ENCODE measurements around the gene ZNF423. TPM values are rescaled to one million over a fixed set of nuclear protein-coding genes. Genes with fewer than 3 reads are reported as not detected.

ZNF423 gene
- total RNA-seq, 2 donors from 2014 or later, result 4.7 to 7.3 TPM

- Histone ChIP-seq H3K27me3 (no peaks in the 10 kb centered on the region), H3K36me3 (no peaks in the 10 kb centered on the region), H3K4me3 (no peak overlapping the region), H3K4me1 (no peaks in the 10 kb centered on the region), H3K9ac (ENCODE audit: low read depth in 2 of 2, low read length in 2 of 2) (no peak overlapping the region), H3K27ac (no peak overlapping the region), H3K9me3 (no peaks in the 10 kb centered on the region)
- no peak for DNase-seq
- TF ChIP-seq CTCF (IDR thresholded peaks at IDR 0.05), result no peak
- intact Hi-C loops (cut with DNase I), result no loop called here
Measured at GRCh38 chr16:49635009-49635350, 220.9 kb downstream of the ZNF423 start.

- Histone ChIP-seq H3K9me3 (no peaks in the 10 kb centered on the region), H3K27me3 (no peaks in the 10 kb centered on the region), H3K9ac (ENCODE audit: low read depth in 2 of 2, low read length in 2 of 2) (no peak overlapping the region), H3K4me1 (no peaks in the 10 kb centered on the region), H3K36me3 (no peaks in the 10 kb centered on the region), H3K4me3 (no peak overlapping the region), H3K27ac (no peak overlapping the region)
- intact Hi-C loops (cut with DNase I), result no loop called here
- TF ChIP-seq CTCF (IDR thresholded peaks at IDR 0.05), result no peak
- no peak for DNase-seq
Measured at GRCh38 chr16:49634235-49635008, 221.5 kb downstream of the ZNF423 start.

- no peak overlapping the region for H3K9ac ChIP-seq (ENCODE audit: low read depth in 2 of 2, low read length in 2 of 2)
- no peak overlapping the region for H3K27ac ChIP-seq
- no peaks in the 10 kb centered on the region for H3K9me3 ChIP-seq
- H3K27me3 ChIP-seq, result no peaks in the 10 kb centered on the region
- TF ChIP-seq CTCF (IDR thresholded peaks at IDR 0.05), result no peak
- DNase-seq, result no peak
- H3K4me3 ChIP-seq, result no peak overlapping the region
- H3K36me3 ChIP-seq, result no peaks in the 10 kb centered on the region
- intact Hi-C loops (cut with DNase I), result no loop called here
- H3K4me1 ChIP-seq, result no peaks in the 10 kb centered on the region
Measured at GRCh38 chr16:49632795-49633184, 223.1 kb downstream of the ZNF423 start.

- Histone ChIP-seq H3K9ac (ENCODE audit: low read depth in 2 of 2, low read length in 2 of 2) (no peak overlapping the region), H3K4me3 (no peak overlapping the region), H3K36me3 (no peaks in the 10 kb centered on the region), H3K27ac (no peak overlapping the region), H3K4me1 (no peaks in the 10 kb centered on the region), H3K27me3 (no peaks in the 10 kb centered on the region), H3K9me3 (no peaks in the 10 kb centered on the region)
- TF ChIP-seq CTCF (IDR thresholded peaks at IDR 0.05), result no peak
- intact Hi-C loops (cut with DNase I), result no loop called here
- DNase-seq, result no peak
Measured at GRCh38 chr16:49632086-49632794, 223.7 kb downstream of the ZNF423 start.

GRCh38 chr16:49631187-49632041 lies 224.5 kb downstream of the ZNF423 start:
- Histone ChIP-seq H3K27me3 (no peaks in the 10 kb centered on the region), H3K9me3 (no peaks in the 10 kb centered on the region), H3K4me1 (no peaks in the 10 kb centered on the region), H3K36me3 (no peaks in the 10 kb centered on the region), H3K9ac (ENCODE audit: low read depth in 2 of 2, low read length in 2 of 2) (no peak overlapping the region), H3K4me3 (no peak overlapping the region), H3K27ac (no peak overlapping the region)
- no peak for DNase-seq
- TF ChIP-seq CTCF (IDR thresholded peaks at IDR 0.05), result no peak
- intact Hi-C loops (cut with DNase I), result no loop called here
